ENCODE measurements around the gene NEGR1. TPM values are rescaled to one million over a fixed set of nuclear protein-coding genes. Genes with fewer than 3 reads are reported as not detected.

The NEGR1 gene
- total and polyA plus RNA-seq, 4 donors = 0.08 to 0.14 (median 0.12) TPM; not detected in 1

DNA sequence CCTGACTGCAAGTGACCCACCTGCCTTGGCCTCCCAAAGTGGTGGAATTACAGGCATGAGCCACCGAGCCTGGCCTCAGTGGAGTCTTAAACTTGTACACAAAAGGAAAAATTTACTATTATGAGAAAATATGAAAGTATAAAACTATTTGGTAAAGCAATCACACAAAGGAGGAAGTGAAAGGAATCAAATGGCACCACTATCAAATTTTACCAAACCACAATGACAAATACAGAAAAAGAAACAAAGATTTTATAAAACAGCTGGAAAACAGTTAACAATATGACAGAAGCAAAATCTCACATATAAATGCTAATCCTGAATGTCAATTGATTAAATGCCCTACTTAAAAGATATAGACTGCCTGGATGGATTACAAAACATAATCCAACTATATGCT lies 42.1 kb upstream of the NEGR1 start:
- TF ChIP-seq, protein P1, sequence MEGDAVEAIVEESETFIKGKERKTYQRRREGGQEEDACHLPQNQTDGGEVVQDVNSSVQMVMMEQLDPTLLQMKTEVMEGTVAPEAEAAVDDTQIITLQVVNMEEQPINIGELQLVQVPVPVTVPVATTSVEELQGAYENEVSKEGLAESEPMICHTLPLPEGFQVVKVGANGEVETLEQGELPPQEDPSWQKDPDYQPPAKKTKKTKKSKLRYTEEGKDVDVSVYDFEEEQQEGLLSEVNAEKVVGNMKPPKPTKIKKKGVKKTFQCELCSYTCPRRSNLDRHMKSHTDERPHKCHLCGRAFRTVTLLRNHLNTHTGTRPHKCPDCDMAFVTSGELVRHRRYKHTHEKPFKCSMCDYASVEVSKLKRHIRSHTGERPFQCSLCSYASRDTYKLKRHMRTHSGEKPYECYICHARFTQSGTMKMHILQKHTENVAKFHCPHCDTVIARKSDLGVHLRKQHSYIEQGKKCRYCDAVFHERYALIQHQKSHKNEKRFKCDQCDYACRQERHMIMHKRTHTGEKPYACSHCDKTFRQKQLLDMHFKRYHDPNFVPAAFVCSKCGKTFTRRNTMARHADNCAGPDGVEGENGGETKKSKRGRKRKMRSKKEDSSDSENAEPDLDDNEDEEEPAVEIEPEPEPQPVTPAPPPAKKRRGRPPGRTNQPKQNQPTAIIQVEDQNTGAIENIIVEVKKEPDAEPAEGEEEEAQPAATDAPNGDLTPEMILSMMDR (IDR thresholded peaks at IDR 0.05; ENCODE audit: low read depth, low read length, missing input control) = no peak
- TF ChIP-seq HNF4G (IDR thresholded peaks at IDR 0.05) = no peak
- TF ChIP-seq TAF1 (conservative IDR thresholded peaks at IDR 0.05) = no peak
- no peak for TF ChIP-seq NR2F2 (IDR thresholded peaks at IDR 0.05)
- WGBS = no CpG with 5 or more reads among the region's 1 CpG
- no peak overlapping the region for H3K9ac ChIP-seq (ENCODE audit: low read depth in 1 of 2, low read length in 2 of 2)

DNA sequence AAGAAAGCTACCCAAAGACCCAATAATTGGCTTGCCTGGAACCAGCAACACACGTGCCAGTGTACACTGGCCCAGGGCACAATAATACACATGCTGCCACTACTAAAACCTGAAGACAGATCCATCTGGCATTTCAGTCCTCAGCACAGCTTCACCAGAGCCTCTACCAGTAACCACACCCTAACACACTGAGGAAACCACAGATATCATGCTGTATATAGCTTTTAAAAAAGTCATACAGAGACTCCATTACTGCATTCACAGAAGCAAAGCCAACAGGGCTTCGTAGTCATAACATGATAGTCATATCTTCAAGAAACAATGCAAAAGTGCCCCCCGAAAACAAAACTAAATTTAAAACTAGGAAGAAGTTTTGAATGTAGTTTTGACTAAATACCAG lies 40.6 kb upstream of the NEGR1 start:
- no peak for DNase-seq (ENCODE audit: low spot score)
- Histone ChIP-seq H3K4me3 (ENCODE audit: low read depth in 1 of 3, low read length in 3 of 3) (no peak overlapping the region), H3K27me3 (ENCODE audit: control insufficient read depth in 4 of 4, insufficient read depth in 4 of 4, low read length in 3 of 4) (no peaks in the 10 kb centered on the region), H3K9ac (ENCODE audit: low read depth in 1 of 2, low read length in 2 of 2) (no peak overlapping the region), H3K27ac (ENCODE audit: low read depth in 1 of 2, low read length in 2 of 2) (no peak overlapping the region), H3K9me3 (ENCODE audit: control insufficient read depth in 4 of 4, low read length in 3 of 4) (no peaks in the 10 kb centered on the region), H3K4me1 (ENCODE audit: control insufficient read depth in 4 of 4, insufficient read depth in 4 of 4, low read length in 3 of 4) (no peaks in the 10 kb centered on the region), H3K36me3 (ENCODE audit: control insufficient read depth in 4 of 4, insufficient read depth in 3 of 4, low read depth in 1 of 4, low read length in 3 of 4) (no peaks in the 10 kb centered on the region)
- 60% methylated on average over 1 of the region's 3 CpGs for WGBS
- no peak for TF ChIP-seq SP1 (IDR thresholded peaks at IDR 0.05)
- TF ChIP-seq, protein P2, sequence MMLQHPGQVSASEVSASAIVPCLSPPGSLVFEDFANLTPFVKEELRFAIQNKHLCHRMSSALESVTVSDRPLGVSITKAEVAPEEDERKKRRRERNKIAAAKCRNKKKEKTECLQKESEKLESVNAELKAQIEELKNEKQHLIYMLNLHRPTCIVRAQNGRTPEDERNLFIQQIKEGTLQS (IDR thresholded peaks at IDR 0.05) = no peak
- TF ChIP-seq, protein P3, sequence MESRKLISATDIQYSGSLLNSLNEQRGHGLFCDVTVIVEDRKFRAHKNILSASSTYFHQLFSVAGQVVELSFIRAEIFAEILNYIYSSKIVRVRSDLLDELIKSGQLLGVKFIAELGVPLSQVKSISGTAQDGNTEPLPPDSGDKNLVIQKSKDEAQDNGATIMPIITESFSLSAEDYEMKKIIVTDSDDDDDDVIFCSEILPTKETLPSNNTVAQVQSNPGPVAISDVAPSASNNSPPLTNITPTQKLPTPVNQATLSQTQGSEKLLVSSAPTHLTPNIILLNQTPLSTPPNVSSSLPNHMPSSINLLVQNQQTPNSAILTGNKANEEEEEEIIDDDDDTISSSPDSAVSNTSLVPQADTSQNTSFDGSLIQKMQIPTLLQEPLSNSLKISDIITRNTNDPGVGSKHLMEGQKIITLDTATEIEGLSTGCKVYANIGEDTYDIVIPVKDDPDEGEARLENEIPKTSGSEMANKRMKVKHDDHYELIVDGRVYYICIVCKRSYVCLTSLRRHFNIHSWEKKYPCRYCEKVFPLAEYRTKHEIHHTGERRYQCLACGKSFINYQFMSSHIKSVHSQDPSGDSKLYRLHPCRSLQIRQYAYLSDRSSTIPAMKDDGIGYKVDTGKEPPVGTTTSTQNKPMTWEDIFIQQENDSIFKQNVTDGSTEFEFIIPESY (IDR thresholded peaks at IDR 0.05) = no peak
- TF ChIP-seq FOXA1 (IDR thresholded peaks at IDR 0.05) = no peak
- TF ChIP-seq YY1 (IDR thresholded peaks at IDR 0.05) = no peak
- no peak for TF ChIP-seq JUND (IDR thresholded peaks at IDR 0.05)
- TF ChIP-seq GABPA (IDR thresholded peaks at IDR 0.05 in 1 of 2, conservative IDR thresholded peaks at IDR 0.05 in 1 of 2) = no peak
- TF ChIP-seq FOXA2 (IDR thresholded peaks at IDR 0.05) = no peak
- TF ChIP-seq HNF4G (IDR thresholded peaks at IDR 0.05) = no peak
- TF ChIP-seq HNF4A (conservative IDR thresholded peaks at IDR 0.05) = no peak
- no peak for TF ChIP-seq RXRA (IDR thresholded peaks at IDR 0.05)
- no peak for TF ChIP-seq RAD21 (IDR thresholded peaks at IDR 0.05)
- TF ChIP-seq, protein P4, sequence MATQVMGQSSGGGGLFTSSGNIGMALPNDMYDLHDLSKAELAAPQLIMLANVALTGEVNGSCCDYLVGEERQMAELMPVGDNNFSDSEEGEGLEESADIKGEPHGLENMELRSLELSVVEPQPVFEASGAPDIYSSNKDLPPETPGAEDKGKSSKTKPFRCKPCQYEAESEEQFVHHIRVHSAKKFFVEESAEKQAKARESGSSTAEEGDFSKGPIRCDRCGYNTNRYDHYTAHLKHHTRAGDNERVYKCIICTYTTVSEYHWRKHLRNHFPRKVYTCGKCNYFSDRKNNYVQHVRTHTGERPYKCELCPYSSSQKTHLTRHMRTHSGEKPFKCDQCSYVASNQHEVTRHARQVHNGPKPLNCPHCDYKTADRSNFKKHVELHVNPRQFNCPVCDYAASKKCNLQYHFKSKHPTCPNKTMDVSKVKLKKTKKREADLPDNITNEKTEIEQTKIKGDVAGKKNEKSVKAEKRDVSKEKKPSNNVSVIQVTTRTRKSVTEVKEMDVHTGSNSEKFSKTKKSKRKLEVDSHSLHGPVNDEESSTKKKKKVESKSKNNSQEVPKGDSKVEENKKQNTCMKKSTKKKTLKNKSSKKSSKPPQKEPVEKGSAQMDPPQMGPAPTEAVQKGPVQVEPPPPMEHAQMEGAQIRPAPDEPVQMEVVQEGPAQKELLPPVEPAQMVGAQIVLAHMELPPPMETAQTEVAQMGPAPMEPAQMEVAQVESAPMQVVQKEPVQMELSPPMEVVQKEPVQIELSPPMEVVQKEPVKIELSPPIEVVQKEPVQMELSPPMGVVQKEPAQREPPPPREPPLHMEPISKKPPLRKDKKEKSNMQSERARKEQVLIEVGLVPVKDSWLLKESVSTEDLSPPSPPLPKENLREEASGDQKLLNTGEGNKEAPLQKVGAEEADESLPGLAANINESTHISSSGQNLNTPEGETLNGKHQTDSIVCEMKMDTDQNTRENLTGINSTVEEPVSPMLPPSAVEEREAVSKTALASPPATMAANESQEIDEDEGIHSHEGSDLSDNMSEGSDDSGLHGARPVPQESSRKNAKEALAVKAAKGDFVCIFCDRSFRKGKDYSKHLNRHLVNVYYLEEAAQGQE (IDR thresholded peaks at IDR 0.05) = no peak
- TF ChIP-seq NR2F2 (IDR thresholded peaks at IDR 0.05) = no peak
- TF ChIP-seq EGR1 (IDR thresholded peaks at IDR 0.05; ENCODE audit: low read depth in 2 of 2) = no peak
- TF ChIP-seq, protein P1 (IDR thresholded peaks at IDR 0.05; ENCODE audit: low read depth, low read length, missing input control) = no peak
- TF ChIP-seq TAF1 (conservative IDR thresholded peaks at IDR 0.05) = no peak
- TF ChIP-seq, protein P5, sequence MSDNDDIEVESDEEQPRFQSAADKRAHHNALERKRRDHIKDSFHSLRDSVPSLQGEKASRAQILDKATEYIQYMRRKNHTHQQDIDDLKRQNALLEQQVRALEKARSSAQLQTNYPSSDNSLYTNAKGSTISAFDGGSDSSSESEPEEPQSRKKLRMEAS (IDR thresholded peaks at IDR 0.05) = no peak

More for the DNA sequence above, 42.1 kb upstream of the NEGR1 start:
- Histone ChIP-seq H3K4me3 (ENCODE audit: low read depth in 1 of 3, low read length in 3 of 3) (no peak overlapping the region), H3K9me3 (ENCODE audit: control insufficient read depth in 4 of 4, low read length in 3 of 4) (no peaks in the 10 kb centered on the region), H3K36me3 (ENCODE audit: control insufficient read depth in 4 of 4, insufficient read depth in 3 of 4, low read depth in 1 of 4, low read length in 3 of 4) (no peaks in the 10 kb centered on the region), H3K4me1 (ENCODE audit: control insufficient read depth in 4 of 4, insufficient read depth in 4 of 4, low read length in 3 of 4) (no peaks in the 10 kb centered on the region), H3K27me3 (ENCODE audit: control insufficient read depth in 4 of 4, insufficient read depth in 4 of 4, low read length in 3 of 4) (no peaks in the 10 kb centered on the region), H3K27ac (ENCODE audit: low read depth in 1 of 2, low read length in 2 of 2) (no peak overlapping the region)
- DNase-seq (ENCODE audit: low spot score) = no peak
